GM18505 (cell line): ENCODE measurements around the gene ARRB1.

Experiments used
- ATAC-seq: cut with Tn5 transposase; IDR thresholded peaks from one replicate; pipeline ENCODE4 v1.9.1; 2021; ENCODE audit not compliant: unreplicated experiment
- POLR2A ChIP-seq: IDR thresholded peaks from 4 replicates; pipeline ENCODE4 v1.6.1; 2011; ENCODE audit warnings: borderline replicate concordance; ENCODE audit not compliant: insufficient read depth, insufficient read length; ENCODE audit errors: extremely low read depth

ARRB1 gene

DNA sequence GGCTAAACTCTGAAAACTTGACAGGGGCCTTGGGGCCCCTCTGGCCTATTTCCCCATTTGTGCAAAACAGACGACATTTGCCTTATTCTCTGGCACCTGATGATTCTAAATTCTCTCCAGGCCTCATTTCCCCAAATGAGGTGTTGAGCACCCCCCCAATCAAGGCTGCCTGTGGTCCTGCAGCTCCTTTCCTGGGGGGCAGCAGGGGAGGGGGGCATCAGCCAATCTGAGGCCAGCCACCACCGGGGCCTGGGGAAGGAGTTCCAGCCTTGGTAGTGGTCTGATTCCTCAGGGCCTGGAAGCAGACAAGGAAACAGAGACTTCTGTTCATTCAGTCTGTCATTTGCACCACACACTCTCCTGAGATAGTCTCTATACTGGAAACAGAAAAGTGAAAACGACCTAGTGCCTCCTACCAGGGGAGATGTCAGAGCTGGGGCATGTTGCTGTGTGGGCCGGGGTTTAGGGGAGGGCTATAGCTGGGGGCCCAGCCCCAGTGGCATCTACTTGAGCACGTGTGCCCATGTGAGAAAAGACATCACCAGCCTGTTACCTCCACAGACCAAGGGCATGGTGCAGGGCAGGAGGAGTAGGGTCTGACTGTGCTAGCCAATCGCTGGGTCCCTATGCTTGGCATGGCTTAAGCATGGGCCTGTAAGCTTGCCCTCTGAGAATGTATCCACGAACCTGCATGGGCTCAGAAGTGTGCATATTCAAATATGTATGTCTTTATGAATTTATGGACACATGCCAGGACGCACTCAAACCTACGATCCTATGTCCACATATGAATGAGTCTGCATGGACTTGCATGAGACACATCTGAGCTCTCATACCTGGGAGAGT, 112.6 kb downstream of the ARRB1 start:
- no peak for TF ChIP-seq POLR2A
- ATAC-seq = no peak

DNA sequence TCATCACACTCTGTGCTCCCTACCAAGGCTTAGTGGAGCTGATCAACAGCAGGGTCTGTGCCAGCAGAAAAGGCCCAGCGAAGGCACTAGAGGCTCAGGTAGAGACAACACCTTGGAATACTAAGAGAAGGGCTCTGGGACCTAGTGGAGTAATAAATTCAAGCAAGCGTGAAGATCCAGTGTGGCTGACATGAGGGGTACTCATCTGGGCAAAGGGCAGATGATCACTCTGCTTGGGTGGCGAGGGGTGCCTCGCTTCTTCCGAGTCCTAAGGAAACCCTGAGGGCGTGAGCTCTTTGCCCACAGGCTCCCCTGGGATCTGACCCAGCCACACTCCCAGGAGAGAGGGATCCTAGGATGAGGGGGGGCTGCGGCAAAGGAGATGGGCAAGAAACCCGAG, 114.4 kb downstream of the ARRB1 start:
- no peak for TF ChIP-seq POLR2A
- no peak for ATAC-seq

DNA sequence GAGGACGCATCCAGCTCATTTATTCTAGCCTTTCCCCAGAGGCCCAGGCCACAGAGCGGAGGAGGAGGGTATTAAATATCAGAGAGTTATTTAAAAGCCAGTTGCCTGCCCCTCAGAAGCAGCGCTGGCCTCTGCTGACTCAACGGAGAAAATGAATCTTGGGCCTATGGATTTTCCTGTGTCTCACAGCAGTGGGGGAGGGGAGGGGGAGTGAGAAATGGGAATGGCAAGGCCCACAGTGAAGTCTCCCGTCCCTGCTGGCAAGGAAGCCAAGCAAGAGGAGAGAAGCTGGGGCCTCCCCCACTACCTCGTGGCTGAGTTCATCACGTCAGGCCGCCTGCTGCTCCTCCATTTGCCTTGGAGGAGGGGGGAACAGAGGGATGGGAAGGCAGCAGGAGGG, 115.4 kb downstream of the ARRB1 start:
- no peak for ATAC-seq
- TF ChIP-seq POLR2A = no peak

DNA sequence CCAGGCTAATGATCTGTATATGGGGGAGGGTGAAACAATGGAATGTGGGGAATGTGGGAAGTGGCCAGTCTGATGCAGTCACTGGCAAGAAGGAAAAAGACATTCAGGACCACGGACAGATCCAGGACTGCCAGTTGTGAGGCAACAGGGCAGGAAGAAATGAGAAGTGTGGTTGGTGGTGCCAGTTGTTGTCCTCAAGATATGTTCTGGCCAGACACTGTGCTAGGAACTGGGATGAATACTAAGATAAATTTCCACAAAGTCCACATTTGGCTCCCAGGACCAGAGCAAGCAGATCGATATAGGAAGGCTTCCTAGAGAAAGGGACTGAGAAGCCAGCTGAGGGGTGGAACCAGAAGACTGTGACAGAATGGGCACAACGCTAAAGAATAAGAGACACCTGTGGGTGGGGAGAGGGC, 117.7 kb downstream of the ARRB1 start:
- no peak for ATAC-seq
- TF ChIP-seq POLR2A = no peak

DNA sequence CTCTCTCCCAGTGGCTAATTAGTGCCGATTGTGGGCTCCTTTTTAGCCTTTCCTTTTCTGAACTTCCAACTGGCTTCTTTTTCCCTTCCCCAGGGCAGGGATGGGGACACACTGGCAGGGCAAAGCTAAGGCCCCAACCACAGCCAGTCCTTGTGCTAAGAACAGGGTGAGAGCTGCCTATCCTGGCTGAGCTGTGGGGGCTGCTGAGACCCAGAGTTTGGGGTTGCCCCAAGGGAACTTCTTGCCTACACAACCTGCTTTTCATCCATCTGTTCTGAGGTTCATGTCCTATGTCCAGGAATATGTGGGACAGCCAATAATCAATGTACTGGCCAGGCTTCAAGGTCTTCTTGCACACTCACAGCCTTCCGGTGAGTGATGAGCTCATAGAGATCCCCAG, 120.8 kb downstream of the ARRB1 start:
- TF ChIP-seq POLR2A = no peak
- no peak for ATAC-seq

DNA sequence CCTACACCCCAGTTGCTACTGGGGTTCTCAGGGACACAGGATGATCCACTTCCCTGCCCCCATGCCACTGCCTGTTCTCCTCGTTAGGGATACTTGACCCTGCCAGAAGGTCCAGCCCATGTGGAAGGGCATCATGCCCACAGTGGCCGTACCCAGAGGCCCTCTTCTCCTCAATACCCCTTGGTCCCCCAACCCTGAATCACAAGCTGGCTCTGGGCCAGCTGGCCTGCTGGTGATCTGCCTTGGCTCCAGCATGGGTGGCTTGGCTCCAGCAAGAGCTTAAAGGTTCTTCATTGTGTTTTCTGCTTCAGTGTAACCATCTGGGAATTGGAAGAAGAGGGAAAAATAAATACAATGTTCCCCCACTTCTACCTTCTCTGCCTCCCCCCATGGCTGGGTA, 122.0 kb downstream of the ARRB1 start:
- no peak for ATAC-seq
- TF ChIP-seq POLR2A = no peak

DNA sequence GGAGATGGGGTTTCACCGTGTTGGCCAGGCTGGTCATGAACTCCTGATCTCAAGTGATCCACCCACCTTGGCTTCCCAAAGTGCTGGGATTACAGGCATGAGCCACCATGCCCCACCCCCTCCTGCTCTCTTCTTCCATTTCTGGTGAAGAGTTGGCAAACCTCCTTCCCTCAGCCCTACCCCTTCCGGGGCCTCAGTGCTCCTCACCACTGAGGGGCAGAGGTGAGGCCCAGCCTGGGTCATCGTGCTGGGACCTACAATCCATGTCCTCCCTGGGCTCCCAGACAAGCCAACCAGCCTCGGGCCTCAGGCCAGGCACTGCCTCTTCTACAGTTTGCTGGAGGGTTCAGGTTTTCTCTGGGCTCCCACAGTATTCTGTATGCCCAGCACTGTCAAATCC, 125.7 kb downstream of the ARRB1 start:
- TF ChIP-seq POLR2A = no peak
- no peak for ATAC-seq

DNA sequence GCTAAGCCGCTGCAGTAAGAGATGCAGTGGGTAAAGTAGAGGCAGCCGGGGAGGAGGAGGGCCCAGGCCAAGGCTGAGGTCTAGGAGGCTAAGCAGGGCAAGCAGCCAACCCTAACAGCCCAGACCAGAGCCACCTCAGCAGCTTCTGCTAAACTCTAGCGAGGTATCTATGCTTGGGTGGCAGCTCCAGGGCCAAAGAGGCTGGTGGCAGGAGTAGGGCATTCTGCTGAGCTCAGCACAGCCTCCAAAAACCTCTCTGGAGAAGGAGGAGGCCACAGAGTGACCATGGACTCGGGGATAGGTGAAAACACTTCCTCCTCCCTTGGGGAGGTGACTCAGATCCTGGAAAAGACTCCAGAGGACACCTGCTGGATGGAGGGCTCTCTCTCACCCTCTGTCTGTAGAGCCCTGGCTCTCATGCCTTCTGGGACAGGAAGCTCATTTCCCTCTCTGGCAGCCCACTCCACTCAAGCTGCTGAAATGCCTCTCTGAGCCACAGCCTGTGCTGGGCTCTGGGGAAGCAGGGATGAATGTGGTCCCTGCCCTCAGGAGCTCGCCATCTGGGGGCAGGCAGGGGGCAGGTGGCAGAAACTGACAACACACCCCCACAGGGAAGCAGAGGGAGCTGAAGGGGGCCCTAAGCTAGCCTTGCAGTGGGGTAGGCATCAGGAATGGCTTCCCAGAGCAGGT, 127.4 kb downstream of the ARRB1 start:
- no peak for TF ChIP-seq POLR2A
- no peak for ATAC-seq

DNA sequence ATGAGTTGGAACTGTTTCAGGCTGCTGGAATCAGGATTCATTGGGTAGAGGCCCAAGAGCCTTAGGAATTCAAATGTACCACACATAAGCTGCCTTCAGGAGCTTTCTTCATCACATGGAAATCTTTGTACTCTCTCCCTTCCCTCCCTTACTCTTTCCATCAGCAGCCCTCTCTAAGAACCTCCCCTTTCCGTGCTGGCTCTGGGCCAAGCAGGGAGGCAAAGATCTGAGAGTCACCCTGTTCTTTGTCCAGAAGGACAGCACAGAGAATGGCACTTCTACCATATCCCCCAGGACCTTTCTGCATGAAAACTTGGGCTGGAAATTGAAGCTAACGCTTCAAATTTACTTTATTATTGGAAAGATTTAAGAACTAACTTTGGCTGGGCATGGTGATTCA, 131.6 kb downstream of the ARRB1 start:
- no peak for ATAC-seq
- no peak for TF ChIP-seq POLR2A

DNA sequence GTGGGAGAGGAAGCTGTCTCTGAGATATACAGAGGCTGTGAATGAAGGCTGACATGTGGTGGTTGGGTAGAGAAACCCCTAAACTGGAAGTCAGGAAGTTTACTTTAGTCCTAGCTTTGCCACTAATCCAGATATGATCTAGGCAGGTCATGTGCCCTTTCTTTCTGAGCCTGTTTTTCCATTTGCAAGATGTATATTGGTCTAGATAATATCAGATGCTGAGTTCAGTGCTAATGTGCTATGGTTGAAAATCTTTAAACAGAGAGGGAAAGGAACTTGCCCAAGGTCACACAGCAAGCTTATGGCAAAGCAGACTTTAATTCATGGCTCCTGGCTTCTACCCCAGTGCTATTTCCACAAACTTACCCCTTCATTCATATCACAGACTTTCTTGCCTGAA, 136.6 kb downstream of the ARRB1 start:
- no peak for ATAC-seq
- no peak for TF ChIP-seq POLR2A

DNA sequence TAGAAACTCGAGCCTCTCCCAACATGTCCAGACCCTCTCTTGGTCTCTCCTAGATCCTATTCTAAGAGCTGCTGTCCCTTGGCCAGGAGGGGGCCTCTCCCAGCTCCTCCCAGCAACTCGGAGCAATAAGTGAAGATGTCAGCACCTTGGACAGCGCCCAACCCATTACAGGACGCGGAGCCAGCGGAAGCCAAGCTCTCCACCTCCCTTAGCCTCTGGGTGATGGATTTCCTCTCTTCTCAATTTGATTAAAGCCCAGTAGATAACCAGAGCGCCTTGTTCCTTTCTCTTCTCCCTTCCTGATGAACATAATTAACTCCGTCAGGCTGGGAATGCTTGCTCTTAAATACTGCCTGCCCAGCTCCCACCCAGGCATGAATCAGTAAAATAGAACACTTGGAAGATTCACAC, 137.0 kb downstream of the ARRB1 start:
- ATAC-seq = no peak
- no peak for TF ChIP-seq POLR2A
